A673 (cell line): Measurements from ENCODE around the gene SLC12A6. TPM values are rescaled to one million over a fixed set of nuclear protein-coding genes. Genes with fewer than 3 reads are reported as not detected.

ENCODE experiments used
- BruUV-seq: library from RNA; stranded (reverse); fragments of 400-500 nt; replicated peaks from 2 replicates; lab custom pipeline; 2021; lab: Mats Ljungman, UMichigan
- CTCF ChIA-PET: fragments of 300-600 bp; sonication (Branson Sonifier 250); formaldehyde crosslinking; loops from one replicate; lab custom pipeline; 2022; ENCODE audit warnings: antibody characterized with exemption; lab: Charles Lee
- POLR2A ChIA-PET: fragments of 300-600 bp; sonication (Branson Sonifier 250); formaldehyde crosslinking; loops from one replicate; lab custom pipeline; 2022; ENCODE audit warnings: antibody characterized with exemption; ENCODE audit not compliant: low non-redundant PET; lab: Charles Lee
- DNase-seq: peaks from one replicate; pipeline ENCODE4 v3.0.0-alpha.2; 2015; ENCODE audit warnings: low spot score
- H3K27ac ChIP-seq: fragments of 200-600 bp; sonication (generic); 2 replicates; pipeline ENCODE4 v1.5.1; 2016; ENCODE audit warnings: mixed run types, low read depth, mild to moderate bottlenecking, mixed read lengths, antibody characterized with exemption, low read length; ENCODE audit not compliant: poor library complexity, severe bottlenecking
- H3K27me3 ChIP-seq: fragments of 200-600 bp; sonication (generic); replicated peaks from 2 replicates; pipeline ENCODE4 v1.6.1; 2017; ENCODE audit warnings: mixed run types, low read depth, mild to moderate bottlenecking, mixed read lengths, antibody characterized with exemption, low read length; ENCODE audit not compliant: insufficient read depth, poor library complexity
- H3K36me3 ChIP-seq: fragments of 200-600 bp; sonication (generic); 2 replicates; pipeline ENCODE4 v1.6.1; 2016; ENCODE audit warnings: mixed run types, mild to moderate bottlenecking, mixed read lengths, antibody characterized with exemption, low read length; ENCODE audit not compliant: insufficient read depth, poor library complexity, severe bottlenecking
- H3K4me1 ChIP-seq: fragments of 200-600 bp; sonication (generic); 2 replicates; pipeline ENCODE4 v1.6.1; 2017; ENCODE audit warnings: mixed run types, mild to moderate bottlenecking, mixed read lengths, antibody characterized with exemption, low read length; ENCODE audit not compliant: insufficient read depth, poor library complexity, severe bottlenecking
- H3K4me3 ChIP-seq: fragments of 200-600 bp; sonication (generic); 2 replicates; pipeline ENCODE4 v1.5.1; 2016; ENCODE audit warnings: low read depth, mixed run types, mild to moderate bottlenecking, mixed read lengths, low read length; ENCODE audit not compliant: poor library complexity, severe bottlenecking
- H3K9me3 ChIP-seq: fragments of 200-600 bp; sonication (generic); 2 replicates; pipeline ENCODE4 v1.6.1; 2016; ENCODE audit warnings: mixed run types, low read depth, mild to moderate bottlenecking, mixed read lengths, antibody characterized with exemption, low read length; ENCODE audit not compliant: poor library complexity, severe bottlenecking
- EZH2 ChIP-seq: fragments of 200-600 bp; sonication (generic); IDR thresholded peaks from 2 replicates; pipeline ENCODE4 v1.6.1; 2017; ENCODE audit warnings: borderline replicate concordance, low read depth, mild to moderate bottlenecking, mixed read lengths, antibody characterized with exemption, low read length; ENCODE audit not compliant: poor library complexity, severe bottlenecking
- intact Hi-C: fragments of 100-400 bp; cut with micrococcal nuclease; formaldehyde crosslinking; loops from one replicate; pipeline ENCODE4 v1.10.0; 2022; ENCODE audit not compliant: unreplicated experiment
- total RNA-seq: library from RNA; stranded (reverse); gene quantifications from 2 replicates; pipeline ENCODE4 v1.2.3, GENCODE V29; 2021
- TF ChIP-seq, protein P1 (sequence below): fragments of 300-800, 200-600 bp; sonication (generic); conservative IDR thresholded peaks from 2 replicates; pipeline ENCODE4 v1.5.1; 2017; ENCODE audit warnings: low read depth, mild to moderate bottlenecking, antibody characterized with exemption, low read length, moderate library complexity, mixed read lengths

Gene SLC12A6
- total RNA-seq, 1 experiment from 2014 or later, result 17.2 TPM

DNA sequence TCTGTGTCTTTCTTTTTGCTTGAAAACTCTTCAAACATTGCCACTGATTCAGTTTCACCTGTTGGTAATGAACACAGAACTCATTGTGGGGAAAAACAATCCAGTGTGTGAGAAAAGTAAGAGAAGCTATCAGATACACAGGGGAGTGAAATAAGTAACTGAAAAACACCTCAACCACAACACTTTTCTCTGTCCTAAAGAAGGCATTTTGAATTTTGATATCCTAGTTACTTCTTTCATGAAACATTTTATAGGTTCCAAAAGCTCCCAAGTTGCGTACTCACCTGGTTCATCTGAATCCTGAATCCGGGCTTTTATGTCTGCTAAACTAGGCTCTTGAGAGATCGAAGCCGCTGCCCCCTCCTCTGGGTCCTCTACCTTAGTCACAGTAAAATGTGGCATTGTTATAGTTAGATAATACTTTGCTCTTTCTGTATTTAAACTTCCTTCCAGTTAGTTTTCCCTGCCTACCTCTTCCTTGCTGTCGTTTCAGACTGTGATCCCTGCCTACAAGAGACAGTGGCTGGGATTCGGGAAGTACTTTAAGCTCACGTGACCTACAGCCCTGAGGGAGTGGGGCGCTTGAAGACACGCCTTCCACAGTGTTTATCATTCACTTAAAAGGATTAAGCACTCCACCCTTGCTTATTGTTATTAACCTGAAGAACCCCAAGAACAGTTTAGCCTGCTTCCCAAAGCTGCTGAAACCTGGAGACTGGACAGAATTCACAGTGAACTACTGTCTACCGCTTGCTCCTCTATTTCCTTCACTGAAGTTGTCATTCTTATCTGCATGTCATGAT is 19.1 kb downstream of the SLC12A6 start:
- peak; percentile 79 for DNase-seq
- intact Hi-C loops, result no loop called here
- no peak for TF ChIP-seq EZH2
- TF ChIP-seq, protein P1, sequence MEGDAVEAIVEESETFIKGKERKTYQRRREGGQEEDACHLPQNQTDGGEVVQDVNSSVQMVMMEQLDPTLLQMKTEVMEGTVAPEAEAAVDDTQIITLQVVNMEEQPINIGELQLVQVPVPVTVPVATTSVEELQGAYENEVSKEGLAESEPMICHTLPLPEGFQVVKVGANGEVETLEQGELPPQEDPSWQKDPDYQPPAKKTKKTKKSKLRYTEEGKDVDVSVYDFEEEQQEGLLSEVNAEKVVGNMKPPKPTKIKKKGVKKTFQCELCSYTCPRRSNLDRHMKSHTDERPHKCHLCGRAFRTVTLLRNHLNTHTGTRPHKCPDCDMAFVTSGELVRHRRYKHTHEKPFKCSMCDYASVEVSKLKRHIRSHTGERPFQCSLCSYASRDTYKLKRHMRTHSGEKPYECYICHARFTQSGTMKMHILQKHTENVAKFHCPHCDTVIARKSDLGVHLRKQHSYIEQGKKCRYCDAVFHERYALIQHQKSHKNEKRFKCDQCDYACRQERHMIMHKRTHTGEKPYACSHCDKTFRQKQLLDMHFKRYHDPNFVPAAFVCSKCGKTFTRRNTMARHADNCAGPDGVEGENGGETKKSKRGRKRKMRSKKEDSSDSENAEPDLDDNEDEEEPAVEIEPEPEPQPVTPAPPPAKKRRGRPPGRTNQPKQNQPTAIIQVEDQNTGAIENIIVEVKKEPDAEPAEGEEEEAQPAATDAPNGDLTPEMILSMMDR, result no peak
- ChIA-PET CTCF (no interaction called here), POLR2A (interaction anchor here (0.6 kb wide), 1 partner anchor 24 kb away, joined by 11 read pairs; the partner anchor contains the start of gene NOP10)
- Histone ChIP-seq H3K9me3 (no peaks in the 10 kb centered on the region), H3K4me1 (peaks cover 6% of the 10 kb centered on the region), H3K4me3 (peak overlapping the region; percentile 50), H3K27me3 (no peaks in the 10 kb centered on the region), H3K27ac (peak overlapping the region; percentile 51), H3K36me3 (no peaks in the 10 kb centered on the region)
- TSS peak; percentile 73 for BruUV-seq

- H3K27ac ChIP-seq, result no peak overlapping the region
- H3K4me3 ChIP-seq, result no peak overlapping the region
- H3K9me3 ChIP-seq, result no peaks in the 10 kb centered on the region
- intact Hi-C loops, result no loop called here
- peaks cover 6% of the 10 kb centered on the region for H3K4me1 ChIP-seq
- BruUV-seq, result no TSS peak
- DNase-seq, result no peak
- H3K27me3 ChIP-seq, result no peaks in the 10 kb centered on the region
- ChIA-PET POLR2A (interaction anchor here (0.6 kb wide), 1 partner anchor 39 kb away, joined by 4 read pairs; no protein-coding TSS in a partner anchor), CTCF (interaction anchor here (0.6 to 0.7 kb wide), 2 partner anchors 17 to 46 kb away, joined by 3 to 4 read pairs; no protein-coding TSS in a partner anchor)
- TF ChIP-seq, protein P1, result no peak
- no peak for TF ChIP-seq EZH2
- no peaks in the 10 kb centered on the region for H3K36me3 ChIP-seq
Measured at GRCh38 chr15:34314491-34315490, 22.8 kb downstream of the SLC12A6 start.

- H3K27me3 ChIP-seq, result no peaks in the 10 kb centered on the region
- no peak for DNase-seq
- H3K4me1 ChIP-seq, result no peaks in the 10 kb centered on the region
- H3K36me3 ChIP-seq, result no peaks in the 10 kb centered on the region
- H3K27ac ChIP-seq, result no peak overlapping the region
- no peaks in the 10 kb centered on the region for H3K9me3 ChIP-seq
- intact Hi-C loops, result no loop called here
- ChIA-PET POLR2A (no interaction called here), CTCF (no interaction called here)
- no TSS peak for BruUV-seq
- TF ChIP-seq, protein P1, result no peak
- TF ChIP-seq EZH2, result no peak
- H3K4me3 ChIP-seq, result no peak overlapping the region
Measured at GRCh38 chr15:34311563-34311962, 26.0 kb downstream of the SLC12A6 start.
